Measurements from ENCODE around the gene FBXL12. TPM values are rescaled to one million over a fixed set of nuclear protein-coding genes. Genes with fewer than 3 reads are reported as not detected.

Gene FBXL12
- total RNA-seq, 4 donors from 2014 or later = 13.8 to 28.7 (median 23.5) TPM

DNA sequence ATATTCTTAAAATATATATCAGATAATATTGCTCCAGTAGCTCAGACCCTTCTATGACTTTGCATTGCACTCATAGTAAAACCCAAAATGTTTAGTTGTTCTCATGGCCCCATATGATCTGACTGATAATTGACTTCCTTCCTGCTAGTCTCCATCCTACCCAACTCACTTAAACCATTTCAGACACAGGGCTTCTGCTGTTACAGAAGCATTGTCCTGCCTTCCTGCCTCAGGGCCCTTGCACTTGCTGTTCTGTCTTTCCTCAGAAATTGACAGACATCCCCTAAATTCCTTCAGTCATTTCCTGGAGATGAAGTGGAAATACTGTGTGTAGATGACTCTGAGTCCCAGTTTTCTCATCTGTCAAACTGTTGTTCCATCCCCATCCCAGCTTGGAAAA lies 19.7 kb downstream of the FBXL12 start:
- no peak overlapping the region for H3K4me3 ChIP-seq (ENCODE audit: low read depth, poor library complexity, severe bottlenecking)
- no peak for DNase-seq (ENCODE audit: low spot score in 2 of 2)
- intact Hi-C loops (cut with DNase I; ENCODE audit: low total_unique reads) = no loop called here
- TF ChIP-seq CTCF (IDR thresholded peaks at IDR 0.05) = no peak
- no peak for TF ChIP-seq POLR2A (IDR thresholded peaks at IDR 0.05)

DNA sequence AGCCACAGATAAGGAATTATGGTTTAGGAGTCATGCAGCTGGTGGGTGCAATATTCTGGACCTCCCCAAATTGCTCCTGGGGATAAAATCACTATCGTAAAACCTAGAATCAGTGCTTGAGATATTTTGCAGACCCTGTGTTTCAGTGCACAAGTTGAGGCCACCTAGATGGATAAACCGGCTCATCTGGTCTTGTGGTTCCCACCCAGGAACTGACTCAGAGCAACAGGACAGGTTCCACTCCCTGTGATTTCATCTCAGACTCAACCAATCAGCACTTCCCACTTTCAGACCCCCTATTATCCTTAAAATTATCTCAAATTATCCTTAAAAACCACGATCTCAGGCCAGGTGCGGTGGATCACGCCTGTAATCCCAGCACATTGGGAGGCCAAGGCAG lies 21.0 kb downstream of the FBXL12 start:
- no peak for DNase-seq (ENCODE audit: low spot score in 2 of 2)
- 70 to 72% methylated on average over 5 of the region's 5 CpGs for WGBS, 2 donors
- intact Hi-C loops (cut with DNase I; ENCODE audit: low total_unique reads) = no loop called here
- no peak overlapping the region for H3K4me3 ChIP-seq (ENCODE audit: low read depth, poor library complexity, severe bottlenecking)
- TF ChIP-seq POLR2A (IDR thresholded peaks at IDR 0.05) (no peak), CTCF (IDR thresholded peaks at IDR 0.05) (no peak)

GRCh38 chr19:9796113-9796773 lies 22.6 kb downstream of the FBXL12 start:
- peak; percentile 88 to 96 for DNase-seq (ENCODE audit: low spot score in 2 of 2)
- H3K4me3 ChIP-seq (ENCODE audit: low read depth, poor library complexity, severe bottlenecking) = no peak overlapping the region
- intact Hi-C loops (cut with DNase I; ENCODE audit: low total_unique reads) = no loop called here
- 32 to 38% methylated on average over 6 of the region's 6 CpGs for WGBS, 2 donors
- TF ChIP-seq POLR2A (IDR thresholded peaks at IDR 0.05) (no peak), CTCF (IDR thresholded peaks at IDR 0.05) (peak in 1 of 3 donors; percentile 69)

DNA sequence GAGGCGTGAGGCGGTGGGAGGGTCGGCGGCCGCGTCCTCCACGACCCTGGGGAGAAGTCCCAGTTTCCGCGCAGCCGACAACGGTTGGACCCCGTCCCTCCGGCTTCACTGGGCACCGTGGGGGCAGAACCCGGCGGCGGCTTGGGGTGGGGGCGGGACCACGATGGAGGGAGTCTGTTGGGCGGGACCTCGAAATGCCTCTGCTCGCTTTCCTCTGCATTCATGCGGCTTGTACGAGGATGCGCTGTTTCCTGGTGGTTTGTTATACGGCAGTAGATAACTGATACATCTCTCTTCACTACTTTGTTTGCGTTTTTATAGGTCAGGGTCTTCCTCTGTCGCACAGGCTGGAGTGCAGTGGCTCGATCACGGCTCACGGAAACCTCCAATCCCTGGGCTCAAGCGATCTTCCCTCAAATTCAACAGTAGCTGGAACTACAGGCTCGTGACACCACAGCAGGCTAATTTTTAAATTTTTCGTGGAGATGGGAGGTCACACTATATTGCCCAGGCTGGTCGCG lies 25.7 kb downstream of the FBXL12 start:
- intact Hi-C loops (cut with DNase I; ENCODE audit: low total_unique reads) = no loop called here
- WGBS, 2 donors = 17 to 22% methylated on average over 26 to 36 of the region's 36 CpGs
- DNase-seq (ENCODE audit: low spot score in 2 of 2) = peak; percentile 55 to 95
- TF ChIP-seq CTCF (IDR thresholded peaks at IDR 0.05) (no peak), POLR2A (IDR thresholded peaks at IDR 0.05) (no peak)
- H3K4me3 ChIP-seq (ENCODE audit: low read depth, poor library complexity, severe bottlenecking) = peak overlapping the region; percentile 75

DNA sequence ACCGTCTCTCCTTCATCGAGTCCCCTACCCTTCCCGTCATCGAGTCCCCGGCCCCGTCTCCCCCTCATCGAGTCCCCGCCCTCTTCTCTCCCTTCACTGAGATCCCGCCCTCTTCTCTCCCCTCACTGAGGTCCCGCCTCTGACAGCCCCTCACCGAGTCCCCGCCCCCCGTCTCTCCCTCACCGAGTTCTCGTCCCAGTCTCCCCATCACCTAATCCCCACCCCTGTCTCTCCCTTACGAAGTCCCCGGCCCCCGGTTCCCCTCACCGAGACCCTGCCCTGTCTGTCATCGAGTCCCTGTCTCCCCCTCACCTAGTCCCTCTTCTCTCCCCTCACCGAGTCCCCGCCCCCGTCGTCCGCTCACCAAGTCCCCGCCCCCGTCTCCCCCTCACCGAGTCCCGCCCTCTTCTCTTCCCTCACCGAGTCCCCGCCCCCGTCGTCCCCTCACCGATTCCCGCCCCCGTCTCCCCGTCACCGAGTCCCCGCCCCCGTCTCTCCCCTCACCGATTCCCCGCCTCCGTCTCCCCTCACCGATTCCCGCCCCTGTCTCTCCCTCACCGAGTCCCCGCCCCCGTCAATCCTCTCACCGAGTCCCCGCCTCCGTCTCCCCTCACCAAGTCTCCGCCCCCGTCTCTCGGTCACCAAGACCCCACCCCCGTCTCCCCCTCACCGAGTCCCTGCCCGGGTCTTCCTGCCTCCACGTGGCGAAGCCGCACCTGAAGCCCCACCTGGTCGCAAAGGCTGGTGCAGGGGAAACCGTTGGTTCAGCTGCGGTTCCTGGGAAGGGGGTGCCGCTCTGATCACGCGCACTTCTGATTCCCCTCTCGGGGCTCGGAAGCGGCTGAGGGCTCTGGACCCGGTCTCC lies 26.4 kb downstream of the FBXL12 start:
- DNase-seq (ENCODE audit: low spot score in 2 of 2) = peak; percentile 93 to 98
- WGBS, 2 donors = 1 to 4% methylated on average over 57 to 61 of the region's 70 CpGs
- TF ChIP-seq CTCF (IDR thresholded peaks at IDR 0.05) (no peak), POLR2A (IDR thresholded peaks at IDR 0.05) (no peak)
- intact Hi-C loops (cut with DNase I; ENCODE audit: low total_unique reads) = no loop called here
- H3K4me3 ChIP-seq (ENCODE audit: low read depth, poor library complexity, severe bottlenecking) = peak overlapping the region; percentile 75
